HG02981 (cell line): ENCODE results near the gene ZNF74.

Source experiments
- ATAC-seq: cut with Tn5 transposase; IDR thresholded peaks from one replicate; pipeline ENCODE4 v1.9.1; 2021; ENCODE audit warnings: mild to moderate bottlenecking, moderate library complexity; ENCODE audit not compliant: unreplicated experiment

Gene ZNF74

GRCh38 chr22:20430720-20431510 lies 37.0 kb downstream of the ZNF74 start:
- ATAC-seq = no peak

- ATAC-seq = no peak
Observed at GRCh38 chr22:20431511-20432192, 37.7 kb downstream of the ZNF74 start.

GRCh38 chr22:20432244-20432686 lies 38.3 kb downstream of the ZNF74 start:
- no peak for ATAC-seq

- ATAC-seq = no peak
Observed at GRCh38 chr22:20433191-20433590, 39.2 kb downstream of the ZNF74 start.

- ATAC-seq = no peak
Observed at GRCh38 chr22:20433686-20434241, 39.8 kb downstream of the ZNF74 start.

GRCh38 chr22:20434264-20434751 lies 40.4 kb downstream of the ZNF74 start:
- no peak for ATAC-seq

GRCh38 chr22:20434773-20435172 lies 40.8 kb downstream of the ZNF74 start:
- ATAC-seq = no peak

- no peak for ATAC-seq
Observed at GRCh38 chr22:20435436-20436306, 41.7 kb downstream of the ZNF74 start.

- ATAC-seq = no peak
Observed at GRCh38 chr22:20436307-20436767, 42.4 kb downstream of the ZNF74 start.

- ATAC-seq = no peak
Observed at GRCh38 chr22:20436768-20437612, 43.0 kb downstream of the ZNF74 start.

- no peak for ATAC-seq
Observed at GRCh38 chr22:20437613-20438426, 43.9 kb downstream of the ZNF74 start, which contains the start of gene SCARF2. Gene SCARF2 (minus strand): TSS chr22:20437825. CDS start chr22:20437754, 71 bp downstream.

GRCh38 chr22:20438427-20438677 lies 44.4 kb downstream of the ZNF74 start:
- no peak for ATAC-seq

GRCh38 chr22:20438678-20439492 lies 44.9 kb downstream of the ZNF74 start:
- no peak for ATAC-seq

- ATAC-seq = no peak
Observed at GRCh38 chr22:20439556-20439927, 45.6 kb downstream of the ZNF74 start.

GRCh38 chr22:20439928-20440575 lies 46.1 kb downstream of the ZNF74 start:
- ATAC-seq = no peak

GRCh38 chr22:20440637-20441591 lies 47.0 kb downstream of the ZNF74 start:
- ATAC-seq = no peak
